Neuronal stem cell (in vitro differentiated cells): Measurements from ENCODE around the gene AAR2.

Source experiments
- DNase-seq: peaks from one replicate; pipeline ENCODE4 v3.0.0-alpha.2; 2013; ENCODE audit warnings: low spot score
- H2AFZ ChIP-seq: one replicate; pipeline ENCODE4 v1.6.1; 2013; ENCODE audit warnings: mild to moderate bottlenecking, low read length, inconsistent platforms
- H2AK5ac ChIP-seq: 2 replicates; pipeline ENCODE4 v1.6.1; 2013; ENCODE audit warnings: low read depth, mild to moderate bottlenecking, inconsistent platforms, low read length, moderate library complexity, mixed read lengths
- H2BK120ac ChIP-seq: 2 replicates; pipeline ENCODE4 v1.6.1; 2013; ENCODE audit warnings: low read depth, mild to moderate bottlenecking, inconsistent platforms, low read length, moderate library complexity, mixed read lengths
- H2BK12ac ChIP-seq: one replicate; pipeline ENCODE4 v1.6.1; 2013; ENCODE audit warnings: low read length, inconsistent platforms
- H2BK15ac ChIP-seq: 2 replicates; pipeline ENCODE4 v1.6.1; 2013; ENCODE audit warnings: mild to moderate bottlenecking, low read length, inconsistent platforms, mixed read lengths
- H2BK5ac ChIP-seq: one replicate; pipeline ENCODE4 v1.6.1; 2013; ENCODE audit warnings: inconsistent platforms, mild to moderate bottlenecking, low read length, moderate library complexity
- H3K14ac ChIP-seq: one replicate; pipeline ENCODE4 v1.6.1; 2013; ENCODE audit warnings: low read length, inconsistent platforms
- H3K18ac ChIP-seq: 2 replicates; pipeline ENCODE4 v1.6.1; 2013; ENCODE audit warnings: low read length, inconsistent platforms
- H3K23ac ChIP-seq: 2 replicates; pipeline ENCODE4 v1.6.1; 2013; ENCODE audit warnings: low read depth, mild to moderate bottlenecking, mixed read lengths, low read length, inconsistent platforms; ENCODE audit not compliant: poor library complexity
- H3K27ac ChIP-seq: replicated peaks from 3 replicates; pipeline ENCODE4 v1.5.1; 2013; ENCODE audit warnings: low read length, inconsistent platforms
- H3K27me3 ChIP-seq, 3 experiments: 2 replicates each; pipeline ENCODE4 v1.6.1; 2013; ENCODE audit warnings: low read length in 3 of 3, mild to moderate bottlenecking in 2 of 3, inconsistent platforms in 1 of 3, low read depth in 1 of 3, mixed read lengths in 1 of 3, moderate library complexity in 1 of 3; ENCODE audit not compliant: control insufficient read depth in 3 of 3, insufficient read depth in 3 of 3
- H3K36me3 ChIP-seq, 2 donors: replicated peaks in 1 of 2; 2 replicates each; pipeline ENCODE4 v1.6.1; 2013; ENCODE audit warnings: low read length in 2 of 2; ENCODE audit not compliant: control insufficient read depth in 2 of 2, insufficient read depth in 2 of 2
- H3K4ac ChIP-seq: 2 replicates; pipeline ENCODE4 v1.6.1; 2013; ENCODE audit warnings: inconsistent platforms, mild to moderate bottlenecking, low read length, moderate library complexity
- H3K4me1 ChIP-seq, 2 donors: 1 replicate in 1 of 2; 2 replicates in 1 of 2; pipeline ENCODE4 v1.6.1; 2013; ENCODE audit warnings: low read length in 2 of 2, low read depth in 1 of 2; ENCODE audit not compliant: control insufficient read depth in 2 of 2, insufficient read depth in 1 of 2
- H3K4me2 ChIP-seq: one replicate; pipeline ENCODE4 v1.6.1; 2013; ENCODE audit warnings: mild to moderate bottlenecking, low read length, inconsistent platforms; ENCODE audit not compliant: insufficient read depth, poor library complexity, severe bottlenecking
- H3K4me3 ChIP-seq, 2 donors: 2 replicates each; pipeline ENCODE4 v1.5.1; 2013; ENCODE audit warnings: low read length in 2 of 2, mild to moderate bottlenecking in 2 of 2, inconsistent platforms in 1 of 2, moderate library complexity in 1 of 2
- H3K79me1 ChIP-seq: one replicate; pipeline ENCODE4 v1.6.1; 2013; ENCODE audit warnings: low read depth, mild to moderate bottlenecking, inconsistent platforms, low read length, moderate library complexity
- H3K9ac ChIP-seq: one replicate; pipeline ENCODE4 v1.6.1; 2013; ENCODE audit warnings: mild to moderate bottlenecking, low read depth, low read length, inconsistent platforms; ENCODE audit not compliant: poor library complexity
- H3K9me3 ChIP-seq, 2 donors: replicated peaks in 1 of 2; 2 replicates each; pipeline versions ENCODE3 to v1.6.1; 2013; ENCODE audit warnings: low read length in 2 of 2, mild to moderate bottlenecking in 2 of 2, inconsistent platforms in 1 of 2, low read depth in 1 of 2, mixed read lengths in 1 of 2, moderate library complexity in 1 of 2; ENCODE audit not compliant: control insufficient read depth in 2 of 2, insufficient read depth in 1 of 2
- H4K8ac ChIP-seq: one replicate; pipeline ENCODE4 v1.6.1; 2013; ENCODE audit warnings: low read depth, mild to moderate bottlenecking, inconsistent platforms, low read length, moderate library complexity
- H4K91ac ChIP-seq: one replicate; pipeline ENCODE4 v1.6.1; 2013; ENCODE audit warnings: low read length, low read depth, mild to moderate bottlenecking, inconsistent platforms; ENCODE audit not compliant: poor library complexity
- WGBS, 2 donors: extraction: QIAGEN DNeasy Blood & Tissue Kit; methylation state at CpG; one replicate each; pipeline ENCODE4 v1.1.7; 2013; ENCODE audit warnings: missing lambda C conversion rate in 2 of 2, mixed read lengths in 1 of 2; ENCODE audit not compliant: insufficient read length in 2 of 2, insufficient replicate concordance in 1 of 2; ENCODE audit errors: extremely low coverage in 2 of 2; 5-methylcytosine and 5-hydroxymethylcytosine counted together

The AAR2 gene

DNA sequence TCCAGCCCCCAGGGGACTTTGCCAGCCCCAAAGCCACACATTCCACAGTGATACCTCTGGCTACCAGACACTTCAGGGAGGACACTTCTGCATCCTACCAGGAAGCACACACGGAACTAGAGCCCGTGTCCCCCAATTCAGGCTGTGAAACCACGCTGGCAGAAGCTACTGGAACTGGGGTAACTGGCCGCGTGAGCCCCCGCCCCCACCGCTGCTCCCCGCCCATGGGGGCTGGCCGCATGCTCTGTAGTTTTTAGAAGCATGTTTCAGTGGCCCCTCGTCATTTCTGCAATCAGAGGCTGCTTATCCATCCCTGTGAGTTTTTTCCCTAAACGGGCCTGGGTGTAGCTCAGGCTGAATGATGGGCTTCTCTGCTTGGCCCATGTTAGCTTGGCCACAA is 28.7 kb upstream of the AAR2 start:
- H3K36me3 ChIP-seq: peaks cover 4 to 86% of the 10 kb centered on the region in 2 donors
- H3K18ac ChIP-seq: no peak overlapping the region
- H3K79me1 ChIP-seq: no peaks in the 10 kb centered on the region
- no peaks in the 10 kb centered on the region for H3K9me3 ChIP-seq
- no peak overlapping the region for H2BK15ac ChIP-seq
- H3K27ac ChIP-seq: no peak overlapping the region
- H2BK120ac ChIP-seq: no peak overlapping the region
- H3K27me3 ChIP-seq: no peaks in the 10 kb centered on the region
- no peak overlapping the region for H2BK5ac ChIP-seq
- H4K91ac ChIP-seq: no peak overlapping the region
- H3K23ac ChIP-seq: no peak overlapping the region
- no CpG with 5 or more reads among the region's 11 CpGs for WGBS, 2 donors
- H3K4ac ChIP-seq: no peak overlapping the region
- H2BK12ac ChIP-seq: no peak overlapping the region
- H3K4me2 ChIP-seq: no peak overlapping the region
- no peak for DNase-seq
- no peak overlapping the region for H3K4me3 ChIP-seq
- H2AFZ ChIP-seq: no peak overlapping the region
- H3K9ac ChIP-seq: no peak overlapping the region
- no peak overlapping the region for H3K14ac ChIP-seq
- no peaks in the 10 kb centered on the region for H3K4me1 ChIP-seq
- H2AK5ac ChIP-seq: no peak overlapping the region
- H4K8ac ChIP-seq: no peak overlapping the region

DNA sequence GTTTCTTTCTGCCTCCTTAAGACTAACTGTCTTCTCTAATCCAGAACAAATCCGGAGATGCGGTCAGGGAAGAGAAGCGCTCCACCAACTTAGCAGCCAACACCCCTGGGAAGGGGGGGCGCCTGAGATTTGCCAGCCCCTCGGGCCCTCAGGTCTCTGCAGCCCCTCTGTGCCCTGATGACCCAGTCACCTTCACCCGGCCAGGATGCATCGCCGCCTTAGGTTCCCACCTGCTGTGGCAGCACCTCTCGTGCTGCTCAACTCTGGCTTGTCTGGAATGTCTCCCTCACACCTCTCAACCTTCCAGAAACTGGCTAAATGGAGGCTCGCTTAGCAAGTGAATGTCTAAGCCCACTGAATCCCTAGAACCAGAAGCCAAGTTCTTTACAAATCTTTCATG is 28.0 kb upstream of the AAR2 start:
- H3K79me1 ChIP-seq: no peaks in the 10 kb centered on the region
- H3K9me3 ChIP-seq: no peaks in the 10 kb centered on the region
- no peak overlapping the region for H3K14ac ChIP-seq
- no peak overlapping the region for H4K91ac ChIP-seq
- no peak overlapping the region for H2AFZ ChIP-seq
- H4K8ac ChIP-seq: no peak overlapping the region
- no peak overlapping the region for H2BK15ac ChIP-seq
- no peak overlapping the region for H3K27ac ChIP-seq
- no peaks in the 10 kb centered on the region for H3K27me3 ChIP-seq
- H2BK120ac ChIP-seq: no peak overlapping the region
- no CpG with 5 or more reads among the region's 10 CpGs for WGBS, 2 donors
- H3K4me2 ChIP-seq: no peak overlapping the region
- no peak overlapping the region for H3K23ac ChIP-seq
- no peak overlapping the region for H2AK5ac ChIP-seq
- no peak overlapping the region for H2BK12ac ChIP-seq
- H2BK5ac ChIP-seq: no peak overlapping the region
- no peak overlapping the region for H3K4me3 ChIP-seq
- no peak overlapping the region for H3K9ac ChIP-seq
- H3K4me1 ChIP-seq: no peaks in the 10 kb centered on the region
- no peak overlapping the region for H3K4ac ChIP-seq
- no peak for DNase-seq
- peaks cover 4 to 89% of the 10 kb centered on the region in 2 donors for H3K36me3 ChIP-seq
- H3K18ac ChIP-seq: no peak overlapping the region

DNA sequence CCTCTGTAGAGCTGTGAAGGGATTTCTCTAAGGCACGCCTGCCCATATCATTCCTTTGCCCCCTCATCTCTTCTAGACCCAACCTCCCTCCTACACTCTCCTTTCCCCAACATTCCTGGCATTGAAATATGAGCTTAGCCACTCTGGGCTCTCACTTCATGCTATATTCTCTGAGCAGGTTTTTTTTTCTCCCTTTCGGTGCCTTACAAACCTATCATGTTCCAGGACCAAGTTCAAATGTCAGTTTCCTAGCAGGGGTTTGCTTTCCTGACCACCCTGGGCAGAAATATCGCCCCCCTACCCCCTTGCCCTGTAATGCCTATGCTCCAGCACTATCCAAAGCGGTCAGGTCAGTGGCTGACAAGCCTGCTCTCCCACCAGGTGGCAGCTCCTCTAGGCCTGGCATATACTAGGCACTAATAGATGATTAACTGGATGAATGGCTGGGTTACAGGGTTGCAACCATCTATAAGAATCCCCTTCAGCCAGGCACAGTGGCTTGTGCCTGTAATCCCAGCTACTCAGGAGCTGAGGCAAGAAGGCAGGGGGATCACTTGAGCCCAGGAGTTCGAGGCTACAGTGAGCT is 25.7 kb upstream of the AAR2 start:
- no peak overlapping the region for H4K8ac ChIP-seq
- no peak overlapping the region for H2BK5ac ChIP-seq
- DNase-seq: no peak
- H2BK12ac ChIP-seq: no peak overlapping the region
- no CpG with 5 or more reads among the region's 5 CpGs for WGBS, 2 donors
- no peaks in the 10 kb centered on the region for H3K79me1 ChIP-seq
- no peaks in the 10 kb centered on the region for H3K27me3 ChIP-seq
- no peak overlapping the region for H3K18ac ChIP-seq
- no peak overlapping the region for H3K14ac ChIP-seq
- H2BK120ac ChIP-seq: no peak overlapping the region
- no peak overlapping the region for H2AFZ ChIP-seq
- H3K36me3 ChIP-seq: peaks cover 4 to 92% of the 10 kb centered on the region in 2 donors
- no peak overlapping the region for H3K23ac ChIP-seq
- no peak overlapping the region for H2AK5ac ChIP-seq
- no peak overlapping the region for H3K9ac ChIP-seq
- H3K4ac ChIP-seq: no peak overlapping the region
- no peak overlapping the region for H3K27ac ChIP-seq
- H3K9me3 ChIP-seq: no peaks in the 10 kb centered on the region
- H3K4me3 ChIP-seq: no peak overlapping the region
- no peak overlapping the region for H2BK15ac ChIP-seq
- H3K4me1 ChIP-seq: no peaks in the 10 kb centered on the region
- H4K91ac ChIP-seq: no peak overlapping the region
- H3K4me2 ChIP-seq: no peak overlapping the region

DNA sequence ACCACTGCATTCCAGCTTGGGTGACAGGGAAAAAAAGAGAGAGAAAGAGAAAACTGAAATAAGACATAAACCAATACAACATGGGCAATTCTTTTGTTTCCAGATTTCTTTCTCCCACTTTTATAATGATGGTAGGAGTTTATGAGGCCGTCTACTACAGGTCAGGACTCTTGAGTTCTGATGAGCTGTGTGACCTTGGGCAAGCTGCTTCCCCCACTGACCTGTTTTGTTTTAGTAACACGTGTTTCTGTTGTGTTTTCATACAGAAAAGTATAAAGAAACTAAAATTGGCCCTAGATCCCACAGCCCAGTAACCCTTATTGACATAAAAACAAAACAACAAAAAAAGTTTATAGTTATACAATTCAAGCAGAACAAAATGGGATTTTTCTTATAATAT is 22.9 kb upstream of the AAR2 start:
- no peak for DNase-seq
- Histone ChIP-seq H4K8ac (no peak overlapping the region), H3K18ac (no peak overlapping the region), H3K23ac (no peak overlapping the region), H3K9me3 (no peaks in the 10 kb centered on the region), H2AFZ (no peak overlapping the region), H3K4me1 (no peaks in the 10 kb centered on the region), H3K4ac (no peak overlapping the region), H2BK5ac (no peak overlapping the region), H2AK5ac (no peak overlapping the region), H2BK15ac (no peak overlapping the region), H3K4me2 (no peak overlapping the region), H3K27me3 (no peaks in the 10 kb centered on the region), H2BK12ac (no peak overlapping the region), H3K27ac (no peak overlapping the region), H3K9ac (no peak overlapping the region), H3K14ac (no peak overlapping the region), H3K36me3 (peaks cover 2 to 89% of the 10 kb centered on the region in 2 donors), H3K79me1 (no peaks in the 10 kb centered on the region), H4K91ac (no peak overlapping the region), H2BK120ac (no peak overlapping the region), H3K4me3 (no peak overlapping the region)
- WGBS, 2 donors: no CpG with 5 or more reads among the region's 2 CpGs
